KOPT-K1 (cell line): Measurements from ENCODE around the gene ARRDC4.

ENCODE experiments used
- H3K27ac ChIP-seq: fragments of 200-600 bp; sonication (generic); 2 replicates; pipeline ENCODE4 v1.5.1; 2016; ENCODE audit warnings: antibody characterized with exemption, mild to moderate bottlenecking, low read depth, low read length; ENCODE audit not compliant: poor library complexity, severe bottlenecking
- H3K36me3 ChIP-seq: fragments of 200-600 bp; sonication (generic); 2 replicates; pipeline ENCODE4 v1.5.1; 2017; ENCODE audit warnings: antibody characterized with exemption, mild to moderate bottlenecking, low read length, moderate library complexity; ENCODE audit not compliant: insufficient read depth
- H3K9me3 ChIP-seq: fragments of 200-600 bp; sonication (generic); 2 replicates; pipeline ENCODE4 v1.5.1; 2017; ENCODE audit warnings: antibody characterized with exemption, low read length, mild to moderate bottlenecking; ENCODE audit not compliant: insufficient read depth, poor library complexity, severe bottlenecking

The ARRDC4 gene

GRCh38 chr15:97955529-97955928, 5.0 kb upstream of the ARRDC4 start:
- H3K9me3 ChIP-seq, result no peaks in the 10 kb centered on the region
- no peak overlapping the region for H3K27ac ChIP-seq
- no peaks in the 10 kb centered on the region for H3K36me3 ChIP-seq

- H3K27ac ChIP-seq, result no peak overlapping the region
These were observed 659 bp upstream of the ARRDC4 start for GRCh38 chr15:97959724-97960363.

GRCh38 chr15:97961067-97961954, 808 bp downstream of the ARRDC4 start:
- Histone ChIP-seq H3K36me3 (no peaks in the 10 kb centered on the region), H3K27ac (no peak overlapping the region), H3K9me3 (no peaks in the 10 kb centered on the region)

More at GRCh38 chr15:97959724-97960363, 659 bp upstream of the ARRDC4 start:
- Histone ChIP-seq H3K36me3 (no peaks in the 10 kb centered on the region), H3K9me3 (no peaks in the 10 kb centered on the region)

GRCh38 chr15:97962263-97962662, 1.8 kb downstream of the ARRDC4 start:
- Histone ChIP-seq H3K36me3 (no peaks in the 10 kb centered on the region), H3K27ac (no peak overlapping the region), H3K9me3 (no peaks in the 10 kb centered on the region)

GRCh38 chr15:97963779-97964178, 3.3 kb downstream of the ARRDC4 start:
- Histone ChIP-seq H3K9me3 (no peaks in the 10 kb centered on the region), H3K36me3 (no peaks in the 10 kb centered on the region), H3K27ac (no peak overlapping the region)

- Histone ChIP-seq H3K9me3 (no peaks in the 10 kb centered on the region), H3K27ac (peak overlapping the region; percentile 36), H3K36me3 (no peaks in the 10 kb centered on the region)
These were observed 5.7 kb downstream of the ARRDC4 start for GRCh38 chr15:97966246-97966645.

GRCh38 chr15:97966924-97967620, 6.6 kb downstream of the ARRDC4 start:
- peak overlapping the region; percentile 36 for H3K27ac ChIP-seq
- H3K36me3 ChIP-seq, result no peaks in the 10 kb centered on the region
- H3K9me3 ChIP-seq, result no peaks in the 10 kb centered on the region

GRCh38 chr15:97967881-97968280, 7.4 kb downstream of the ARRDC4 start:
- no peaks in the 10 kb centered on the region for H3K36me3 ChIP-seq
- no peak overlapping the region for H3K27ac ChIP-seq
- no peaks in the 10 kb centered on the region for H3K9me3 ChIP-seq

- H3K27ac ChIP-seq, result no peak overlapping the region
- H3K9me3 ChIP-seq, result no peaks in the 10 kb centered on the region
- H3K36me3 ChIP-seq, result no peaks in the 10 kb centered on the region
These were observed 7.9 kb downstream of the ARRDC4 start for GRCh38 chr15:97968380-97968779.

GRCh38 chr15:97972366-97972765, 11.9 kb downstream of the ARRDC4 start:
- H3K27ac ChIP-seq, result no peak overlapping the region
- H3K9me3 ChIP-seq, result no peaks in the 10 kb centered on the region
- H3K36me3 ChIP-seq, result no peaks in the 10 kb centered on the region

GRCh38 chr15:97976129-97976528, 15.6 kb downstream of the ARRDC4 start:
- H3K27ac ChIP-seq, result no peak overlapping the region
- H3K9me3 ChIP-seq, result no peaks in the 10 kb centered on the region
- no peaks in the 10 kb centered on the region for H3K36me3 ChIP-seq

- Histone ChIP-seq H3K9me3 (no peaks in the 10 kb centered on the region), H3K27ac (no peak overlapping the region)
These were observed 16.4 kb downstream of the ARRDC4 start for GRCh38 chr15:97976766-97977503.

GRCh38 chr15:97977734-97978133, 17.2 kb downstream of the ARRDC4 start:
- Histone ChIP-seq H3K27ac (no peak overlapping the region), H3K36me3 (no peaks in the 10 kb centered on the region), H3K9me3 (no peaks in the 10 kb centered on the region)

More at GRCh38 chr15:97976766-97977503, 16.4 kb downstream of the ARRDC4 start:
- no peaks in the 10 kb centered on the region for H3K36me3 ChIP-seq

GRCh38 chr15:97978401-97979139, 18.1 kb downstream of the ARRDC4 start:
- H3K36me3 ChIP-seq, result no peaks in the 10 kb centered on the region
- no peak overlapping the region for H3K27ac ChIP-seq
- no peaks in the 10 kb centered on the region for H3K9me3 ChIP-seq
